Ovary (tissue), 9 donors: Measurements from ENCODE around the gene GFY. TPM values are rescaled to one million over a fixed set of nuclear protein-coding genes. Genes with fewer than 3 reads are reported as not detected.

ENCODE experiments used
- DNase-seq, 5 donors: peaks; one replicate each; pipeline ENCODE4 v3.0.0-alpha.2; 2019 to 2020
- H3K27ac ChIP-seq, 2 donors: fragments of 200-600 bp; one replicate each; pipeline versions ENCODE4 v1.5.1 to v1.8.0; 2019 to 2022
- H3K27me3 ChIP-seq: fragments of 200-600 bp; one replicate; pipeline ENCODE4 v1.8.0; 2022
- H3K36me3 ChIP-seq: fragments of 200-600 bp; sonication (generic); one replicate; pipeline ENCODE4 v1.5.1; 2019
- H3K4me1 ChIP-seq: one replicate; pipeline ENCODE4 v1.8.1; 2013; ENCODE audit warnings: mild to moderate bottlenecking, moderate library complexity; ENCODE audit not compliant: insufficient read depth
- H3K4me3 ChIP-seq: fragments of 200-600 bp; sonication (generic); one replicate; pipeline ENCODE4 v1.5.1; 2017
- H3K9me3 ChIP-seq, 2 donors: fragments of 200-600 bp in 1 of 2; sonication (generic) in 1 of 2; one replicate each; pipeline versions ENCODE4 v1.5.1 to v1.8.1; 2013 to 2019; ENCODE audit warnings: mild to moderate bottlenecking in 1 of 2, moderate library complexity in 1 of 2
- CTCF ChIP-seq, 3 donors: fragments of 450-650 bp in 2 of 3; fragments of 200-600 bp in 1 of 3; IDR thresholded peaks; one replicate each; pipeline versions ENCODE4 v1.5.1 to v1.8.0; 2016 to 2022; ENCODE audit warnings: antibody characterized with exemption in 3 of 3, mild to moderate bottlenecking in 1 of 3
- EP300 ChIP-seq: sonication (generic); formaldehyde crosslinking; IDR thresholded peaks from one replicate; pipeline ENCODE4 v1.6.1; 2017; ENCODE audit warnings: antibody characterized with exemption
- POLR2A ChIP-seq: fragments of 450-650 bp; IDR thresholded peaks from one replicate; pipeline ENCODE4 v1.6.1; 2017; ENCODE audit warnings: antibody characterized with exemption, mild to moderate bottlenecking, moderate library complexity
- whole genome bisulfite sequencing, 3 donors: extraction: QIAGEN DNeasy Blood & Tissue Kit in 1 of 3; methylation state at CpG; one replicate each; pipeline versions ENCODE4 v1.1.5 to v1.1.7; 2013 to 2017; 5-methylcytosine and 5-hydroxymethylcytosine counted together
- intact Hi-C, 4 donors: fragments of 100-400 bp; cut with DNase I; formaldehyde crosslinking; loops; one replicate each; pipeline versions ENCODE4 v1.11.0 to v1.15.1; 2022 to 2023
- polyA plus RNA-seq, 2 donors: library from polyadenylated mRNA; stranded (reverse); fragments of 200-250 nt in 1 of 2; fragments of 350-450 nt in 1 of 2; fragmentation: Illumina TruSeq in 1 of 2; extraction: RNeasy Lipid Tissue Mini Kit (QIAGEN cat#74804) in 1 of 2; gene quantifications; one replicate each; pipeline ENCODE4 v1.2.3, GENCODE V29; 2013 to 2014
- total RNA-seq, 7 donors: library from RNA; depleted of rRNA in 2 of 7; stranded (reverse); fragments of >200 nt in 2 of 7; fragmentation: NEBNext Ultra II Directional in 3 of 7; extraction: Animal tissue kit (Norgen Biotek cat#: 25700) in 3 of 7; gene quantifications; one replicate each; pipeline versions ENCODE4 v1.1.0 to v1.2.4, GENCODE V29; 2016 to 2023
- donor health status: DM: no; HTN: no; CAD: no; lungs with moderate emphysema.
- donor health status: DM: no; HTN: no; CAD: no.
- donor health status: Bipolar disorder and iron deficiency.
- donor health status: DM: yes; HTN: yes; CAD: no.
- donor health status: DM: no; HTN: no; CAD: no.
- donor health status: DM: yes; HTN: yes; CAD: no.

The GFY gene
- total and polyA plus RNA-seq, 9 donors: not detected

- no peaks in the 10 kb centered on the region for H3K27me3 ChIP-seq
- no peaks in the 10 kb centered on the region for H3K36me3 ChIP-seq
- WGBS, 3 donors: 64 to 74% (median 68%) methylated on average over 7 of the region's 7 CpGs
- no peak overlapping the region for H3K27ac ChIP-seq
- H3K4me3 ChIP-seq: no peak overlapping the region
- no peaks in the 10 kb centered on the region for H3K4me1 ChIP-seq
- H3K9me3 ChIP-seq: no peaks in the 10 kb centered on the region
- TF ChIP-seq EP300 (no peak), POLR2A (no peak), CTCF (IDR thresholded peaks at IDR 0.05) (no peak)
- intact Hi-C loops: no loop called here
- DNase-seq: no peak
Observed at GRCh38 chr19:49407079-49407478, 18.1 kb upstream of the GFY start.

GRCh38 chr19:49407482-49408015, 17.6 kb upstream of the GFY start:
- Histone ChIP-seq H3K27ac (no peak overlapping the region), H3K4me3 (no peak overlapping the region), H3K9me3 (no peaks in the 10 kb centered on the region), H3K36me3 (no peaks in the 10 kb centered on the region), H3K4me1 (no peaks in the 10 kb centered on the region), H3K27me3 (no peaks in the 10 kb centered on the region)
- WGBS, 3 donors: 83 to 85% (median 84%) methylated on average over 16 of the region's 16 CpGs
- intact Hi-C loops: no loop called here
- TF ChIP-seq EP300: no peak
- TF ChIP-seq CTCF (IDR thresholded peaks at IDR 0.05): no peak
- TF ChIP-seq POLR2A: no peak
- no peak for DNase-seq

GRCh38 chr19:49408816-49409440, 16.3 kb upstream of the GFY start:
- no peaks in the 10 kb centered on the region for H3K36me3 ChIP-seq
- no peaks in the 10 kb centered on the region for H3K9me3 ChIP-seq
- H3K4me1 ChIP-seq: no peaks in the 10 kb centered on the region
- intact Hi-C loops: no loop called here
- no peak overlapping the region for H3K4me3 ChIP-seq
- no peak for DNase-seq
- no peak overlapping the region for H3K27ac ChIP-seq
- WGBS, 3 donors: 76 to 81% (median 78%) methylated on average over 8 of the region's 8 CpGs
- TF ChIP-seq CTCF (IDR thresholded peaks at IDR 0.05): no peak
- no peak for TF ChIP-seq EP300
- TF ChIP-seq POLR2A: no peak
- H3K27me3 ChIP-seq: no peaks in the 10 kb centered on the region

GRCh38 chr19:49409441-49410029, 15.7 kb upstream of the GFY start:
- Histone ChIP-seq H3K27me3 (no peaks in the 10 kb centered on the region), H3K36me3 (no peaks in the 10 kb centered on the region), H3K9me3 (no peaks in the 10 kb centered on the region), H3K4me1 (no peaks in the 10 kb centered on the region), H3K27ac (no peak overlapping the region), H3K4me3 (no peak overlapping the region)
- WGBS, 3 donors: 74 to 79% (median 79%) methylated on average over 5 of the region's 5 CpGs
- no peak for DNase-seq
- intact Hi-C loops: no loop called here
- no peak for TF ChIP-seq EP300
- TF ChIP-seq CTCF (IDR thresholded peaks at IDR 0.05): no peak
- TF ChIP-seq POLR2A: no peak
